Transverse colon (tissue), 3 donors: ENCODE data around the gene LRRN4.

ENCODE experiments used
- CTCF ChIP-seq, 5 experiments: fragments of 200-600 bp in 3 of 5; fragments of 450-650 bp in 2 of 5; sonication (generic) in 3 of 5; IDR thresholded peaks; 1 replicate in 2 of 5; 2 replicates in 3 of 5; pipeline ENCODE4 v1.5.1; 2016 to 2017; ENCODE audit warnings: antibody characterized with exemption in 5 of 5, inconsistent platforms in 3 of 5, mild to moderate bottlenecking in 2 of 5, moderate library complexity in 1 of 5
- EP300 ChIP-seq: sonication (generic); formaldehyde crosslinking; IDR thresholded peaks from one replicate; pipeline ENCODE4 v1.6.1; 2017; ENCODE audit warnings: antibody characterized with exemption, low read depth
- POLR2A ChIP-seq: fragments of 450-650 bp; IDR thresholded peaks from one replicate; pipeline ENCODE4 v1.6.1; 2016; ENCODE audit warnings: antibody characterized with exemption, mild to moderate bottlenecking, moderate library complexity

GRCh38 chr20:6081236-6081635 is 27.4 kb upstream of the LRRN4 start:
- TF ChIP-seq CTCF (IDR thresholded peaks at IDR 0.05) (no peak), POLR2A (no peak), EP300 (no peak)
